CD14-positive monocyte (primary cell): ENCODE data around the gene SYNJ2. TPM values are rescaled to one million over a fixed set of nuclear protein-coding genes. Genes with fewer than 3 reads are reported as not detected.

ENCODE experiments used
- DNase-seq, 3 donors: peaks; one replicate each; pipeline ENCODE4 v3.0.0-alpha.2; 2011 to 2022
- H2AFZ ChIP-seq: 2 replicates; pipeline ENCODE4 v1.6.0; 2012; ENCODE audit warnings: mild to moderate bottlenecking, low read depth, low read length, inconsistent platforms; ENCODE audit not compliant: insufficient read depth, poor library complexity, severe bottlenecking
- H3K27ac ChIP-seq, 2 donors: 1 replicate in 1 of 2; 2 replicates in 1 of 2; pipeline ENCODE4 v1.5.1; 2012 to 2013; ENCODE audit warnings: low read length in 2 of 2, control low read depth in 1 of 2, inconsistent platforms in 1 of 2, low read depth in 1 of 2, mild to moderate bottlenecking in 1 of 2
- H3K27me3 ChIP-seq, 2 donors: one replicate each; pipeline versions ENCODE4 v1.6.0 to v1.6.1; 2011 to 2013; ENCODE audit warnings: low read length in 2 of 2; ENCODE audit not compliant: control insufficient read depth in 2 of 2, insufficient read depth in 2 of 2
- H3K36me3 ChIP-seq, 2 donors: replicated peaks in 1 of 2; 1 replicate in 1 of 2; 2 replicates in 1 of 2; pipeline versions ENCODE4 v1.5.1 to v1.6.1; 2012 to 2013; ENCODE audit warnings: low read length in 2 of 2, control low read depth in 1 of 2, inconsistent platforms in 1 of 2, mild to moderate bottlenecking in 1 of 2; ENCODE audit not compliant: insufficient read depth in 2 of 2, control insufficient read depth in 1 of 2
- H3K4me1 ChIP-seq, 2 donors: 1 replicate in 1 of 2; 2 replicates in 1 of 2; pipeline versions ENCODE4 v1.5.1 to v1.6.1; 2012 to 2013; ENCODE audit warnings: low read length in 2 of 2, control low read depth in 1 of 2, inconsistent platforms in 1 of 2, mild to moderate bottlenecking in 1 of 2, moderate library complexity in 1 of 2; ENCODE audit not compliant: insufficient read depth in 2 of 2, control insufficient read depth in 1 of 2
- H3K4me2 ChIP-seq: replicated peaks from 2 replicates; pipeline ENCODE3; 2012; ENCODE audit warnings: low read length, moderate library complexity, mild to moderate bottlenecking; ENCODE audit not compliant: poor library complexity, severe bottlenecking; ENCODE audit errors: extremely low read depth
- H3K4me3 ChIP-seq, 3 experiments: fragments of 200-600 bp in 1 of 3; sonication (generic) in 1 of 3; replicated peaks in 1 of 3; 1 replicate in 2 of 3; 2 replicates in 1 of 3; pipeline ENCODE4 v1.5.1; 2011 to 2013; ENCODE audit warnings: low read length in 3 of 3, mild to moderate bottlenecking in 3 of 3, control low read depth in 2 of 3, low read depth in 2 of 3, inconsistent platforms in 1 of 3, moderate library complexity in 1 of 3
- H3K79me2 ChIP-seq: 2 replicates; pipeline ENCODE4 v1.6.0; 2012; ENCODE audit warnings: mild to moderate bottlenecking, control low read depth, inconsistent platforms, low read length, moderate library complexity; ENCODE audit not compliant: insufficient read depth
- H3K9ac ChIP-seq: 2 replicates; pipeline ENCODE4 v1.6.0; 2017; ENCODE audit warnings: low read length, mild to moderate bottlenecking; ENCODE audit not compliant: insufficient read depth, poor library complexity, severe bottlenecking
- H3K9me3 ChIP-seq, 2 donors: replicated peaks in 1 of 2; 1 replicate in 1 of 2; 2 replicates in 1 of 2; pipeline versions ENCODE4 v1.5.1 to v1.6.1; 2012 to 2013; ENCODE audit warnings: low read length in 2 of 2, control low read depth in 1 of 2; ENCODE audit not compliant: control insufficient read depth in 1 of 2, insufficient read depth in 1 of 2
- H4K20me1 ChIP-seq: 2 replicates; pipeline ENCODE4 v1.6.0; 2012; ENCODE audit warnings: mild to moderate bottlenecking, low read length, control low read depth, moderate library complexity; ENCODE audit not compliant: insufficient read depth
- H3K27ac Mint-ChIP-seq, 7 donors: one replicate each; pipeline ENCODE4 v1.8.0; 2020; ENCODE audit warnings: mild to moderate bottlenecking in 7 of 7, mixed read lengths in 7 of 7, moderate library complexity in 6 of 7, inconsistent platforms in 2 of 7
- H3K27me3 Mint-ChIP-seq, 3 donors: one replicate each; pipeline ENCODE4 v1.8.0; 2021 to 2022; ENCODE audit warnings: low read depth in 3 of 3, mild to moderate bottlenecking in 3 of 3, mixed read lengths in 3 of 3, moderate library complexity in 3 of 3, inconsistent platforms in 1 of 3
- H3K36me3 Mint-ChIP-seq, 2 donors: one replicate each; pipeline ENCODE4 v1.8.0; 2020; ENCODE audit warnings: mixed read lengths in 2 of 2, inconsistent platforms in 1 of 2, mild to moderate bottlenecking in 1 of 2
- H3K4me1 Mint-ChIP-seq: one replicate; pipeline ENCODE4 v1.8.0; 2020; ENCODE audit warnings: mild to moderate bottlenecking, mixed read lengths
- H3K4me3 Mint-ChIP-seq, 2 donors: one replicate each; pipeline ENCODE4 v1.8.0; 2020; ENCODE audit warnings: mild to moderate bottlenecking in 2 of 2, mixed read lengths in 2 of 2, moderate library complexity in 1 of 2
- H3K9me3 Mint-ChIP-seq, 7 donors: one replicate each; pipeline ENCODE4 v1.8.0; 2020 to 2022; ENCODE audit warnings: mixed read lengths in 7 of 7, mild to moderate bottlenecking in 6 of 7, moderate library complexity in 6 of 7, inconsistent platforms in 2 of 7
- CTCF ChIP-seq: fragments of 200-600 bp; IDR thresholded peaks from one replicate; pipeline ENCODE4 v1.8.0; 2022; ENCODE audit warnings: antibody characterized with exemption, mild to moderate bottlenecking
- WGBS: methylation state at CpG from one replicate; pipeline ENCODE4 v1.1.5; 2013; ENCODE audit warnings: missing lambda C conversion rate; ENCODE audit not compliant: insufficient coverage; 5-methylcytosine and 5-hydroxymethylcytosine counted together
- intact Hi-C, 2 donors: fragments of 100-400 bp; cut with micrococcal nuclease; formaldehyde crosslinking; loops; one replicate each; pipeline versions ENCODE4 v1.15.0 to v1.15.1; 2023
- polyA plus RNA-seq, 3 donors: library from polyadenylated mRNA; depleted of rRNA in 1 of 3; unstranded in 2 of 3; stranded (reverse) in 1 of 3; fragments of 300-500 nt in 2 of 3; fragments of >200 nt in 1 of 3; fragmentation: Illumina TruSeq in 2 of 3; gene quantifications; 1 replicate in 2 of 3; 2 replicates in 1 of 3; pipeline ENCODE4 v1.2.3, GENCODE V29; 2012 to 2021

The SYNJ2 gene
- polyA plus RNA-seq, 3 donors, result 0.82 to 2.0 (median 1.6) TPM

- Histone ChIP-seq H3K9me3 (no peaks in the 10 kb centered on the region), H2AFZ (no peak overlapping the region), H3K4me2 (no peak overlapping the region), H3K27me3 (no peaks in the 10 kb centered on the region), H3K79me2 (no peaks in the 10 kb centered on the region), H3K4me3 (no peak overlapping the region), H3K36me3 (peaks cover 7 to 49% of the 10 kb centered on the region in 2 donors), H3K4me1 (no peaks in the 10 kb centered on the region), H3K27ac (no peak overlapping the region), H3K9ac (no peak overlapping the region), H4K20me1 (no peaks in the 10 kb centered on the region)
- no peak overlapping the region for H3K4me3 Mint-ChIP-seq
- peaks cover 0 to 2% (median 0%) of the 10 kb centered on the region in 7 donors for H3K9me3 Mint-ChIP-seq
- H3K4me1 Mint-ChIP-seq, result no peaks in the 10 kb centered on the region
- DNase-seq, result no peak
- intact Hi-C loops, result no loop called here
- H3K36me3 Mint-ChIP-seq, result peaks cover 31 to 50% of the 10 kb centered on the region in 2 donors
- WGBS, result 100% methylated on average over 1 of the region's 2 CpGs
- no peaks in the 10 kb centered on the region for H3K27me3 Mint-ChIP-seq
- peak overlapping the region in 1 of 7 donors; percentile 57 for H3K27ac Mint-ChIP-seq
- no peak for TF ChIP-seq CTCF
Measured at GRCh38 chr6:158125271-158125670, 143.6 kb downstream of the SYNJ2 start.

GRCh38 chr6:158131926-158132325 lies 150.3 kb downstream of the SYNJ2 start:
- Histone ChIP-seq H2AFZ (no peak overlapping the region), H3K4me2 (no peak overlapping the region), H3K36me3 (peaks cover 5 to 13% of the 10 kb centered on the region in 2 donors), H4K20me1 (no peaks in the 10 kb centered on the region), H3K9ac (no peak overlapping the region), H3K27ac (no peak overlapping the region), H3K9me3 (no peaks in the 10 kb centered on the region), H3K4me1 (no peaks in the 10 kb centered on the region), H3K27me3 (no peaks in the 10 kb centered on the region), H3K79me2 (no peaks in the 10 kb centered on the region), H3K4me3 (no peak overlapping the region)
- no peak overlapping the region for H3K4me3 Mint-ChIP-seq
- peaks cover 0 to 1% (median 0%) of the 10 kb centered on the region in 7 donors for H3K9me3 Mint-ChIP-seq
- no peak overlapping the region for H3K27ac Mint-ChIP-seq
- WGBS, result no CpG with 5 or more reads among the region's 1 CpG
- H3K36me3 Mint-ChIP-seq, result peaks cover 7 to 22% of the 10 kb centered on the region in 2 donors
- peak; percentile 15 to 45 (median 38) for DNase-seq
- no peaks in the 10 kb centered on the region for H3K4me1 Mint-ChIP-seq
- TF ChIP-seq CTCF, result peak; percentile 70
- intact Hi-C loops, result no loop called here
- H3K27me3 Mint-ChIP-seq, result no peaks in the 10 kb centered on the region
